Measurements from ENCODE around the gene POLR3K.

GRCh38 chr16:101586-101985 lies 48.2 kb upstream of the POLR3K start:
- TF ChIP-seq CTCF (IDR thresholded peaks at IDR 0.05; ENCODE audit: insufficient read depth, low read length, poor library complexity, severe bottlenecking), result no peak
- TF ChIP-seq EZH2phosphoT487 (conservative IDR thresholded peaks at IDR 0.05; ENCODE audit: low read length), result no peak

Measured in SU-DHL-6 (cell line).